Esophagus squamous epithelium (tissue), 5 donors: ENCODE data around the gene NNMT. TPM values are rescaled to one million over a fixed set of nuclear protein-coding genes. Genes with fewer than 3 reads are reported as not detected.

Experiments used
- DNase-seq: peaks from one replicate; lab custom pipeline; 2025; lab: John Stamatoyannopoulos, UW
- H3K27ac ChIP-seq, 4 donors: fragments of 200-600 bp; sonication (generic); one replicate each; pipeline ENCODE4 v1.5.1; 2016 to 2019; ENCODE audit warnings: mild to moderate bottlenecking in 1 of 4
- H3K27me3 ChIP-seq, 4 donors: fragments of 200-600 bp; sonication (generic); 1 replicate in 3 of 4; 2 replicates in 1 of 4; pipeline versions ENCODE4 v1.5.1 to v1.6.0; 2017 to 2021; ENCODE audit warnings: antibody characterized with exemption in 1 of 4
- H3K36me3 ChIP-seq, 3 donors: fragments of 200-600 bp; sonication (generic); one replicate each; pipeline ENCODE4 v1.5.1; 2016 to 2019
- H3K4me1 ChIP-seq, 3 donors: fragments of 200-600 bp; sonication (generic); one replicate each; pipeline ENCODE4 v1.5.1; 2017 to 2019
- H3K4me3 ChIP-seq, 4 donors: fragments of 200-600 bp; sonication (generic); 1 replicate in 3 of 4; 2 replicates in 1 of 4; pipeline ENCODE4 v1.5.1; 2016 to 2019; ENCODE audit warnings: mild to moderate bottlenecking in 2 of 4, moderate library complexity in 1 of 4
- H3K9me3 ChIP-seq, 3 donors: fragments of 200-600 bp; sonication (generic); one replicate each; pipeline ENCODE4 v1.5.1; 2016 to 2019
- CTCF ChIP-seq, 6 experiments: fragments of 450-650 bp in 4 of 6; fragments of 200-600 bp in 2 of 6; sonication (generic) in 2 of 6; IDR thresholded peaks; one replicate each; pipeline ENCODE4 v1.5.1; 2016 to 2019; ENCODE audit warnings: antibody characterized with exemption in 6 of 6, mild to moderate bottlenecking in 4 of 6, moderate library complexity in 4 of 6
- POLR2A ChIP-seq, 4 donors: fragments of 450-650 bp; IDR thresholded peaks; one replicate each; pipeline ENCODE4 v1.6.1; 2017; ENCODE audit warnings: antibody characterized with exemption in 4 of 4, mild to moderate bottlenecking in 4 of 4, moderate library complexity in 3 of 4
- WGBS, 2 donors: methylation state at CpG; one replicate each; pipeline ENCODE4 v1.1.5; 2018; 5-methylcytosine and 5-hydroxymethylcytosine counted together
- intact Hi-C: fragments of 100-400 bp; cut with DNase I; formaldehyde crosslinking; loops from one replicate; pipeline ENCODE4 v1.15.0; 2022
- total RNA-seq, 4 donors: library from RNA; depleted of rRNA; stranded (reverse); fragments of >200 nt; gene quantifications; one replicate each; pipeline ENCODE4 v1.1.0, GENCODE V29; 2016
- donor health status: DM: yes; HTN: yes; CAD: no.

The NNMT gene
- total RNA-seq, 4 donors from 2014 or later = 4.1 to 142 (median 56.8) TPM

DNA sequence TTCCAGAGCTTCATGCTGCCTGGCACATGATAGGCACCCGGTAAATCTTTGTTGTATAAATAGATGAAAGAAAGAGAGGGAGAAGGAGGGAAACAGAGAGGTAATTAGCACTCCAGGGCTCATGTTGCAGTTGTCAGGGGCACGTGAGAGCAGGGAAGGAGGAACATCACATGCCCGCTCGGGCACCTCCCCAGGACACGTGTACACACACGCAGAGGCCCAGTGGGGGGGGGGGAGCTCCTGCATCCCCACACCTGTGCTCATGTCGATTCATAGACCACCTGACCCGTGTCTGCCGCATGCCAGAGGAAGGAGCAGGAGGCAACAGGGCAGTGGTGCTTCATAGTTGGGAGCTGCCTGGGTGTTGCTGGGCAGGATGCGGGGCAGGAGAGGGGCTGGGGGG lies 37.1 kb upstream of the NNMT start:
- DNase-seq = no peak
- H3K27me3 ChIP-seq = peaks cover 0 to 3% (median 0%) of the 10 kb centered on the region in 4 donors
- peaks cover 0 to 18% (median 0%) of the 10 kb centered on the region in 3 donors for H3K36me3 ChIP-seq
- peak overlapping the region in 2 of 4 donors; percentile 20 to 38 for H3K4me3 ChIP-seq
- H3K27ac ChIP-seq = peak overlapping the region; percentile 46 to 88 (median 72)
- peaks cover 17 to 57% (median 41%) of the 10 kb centered on the region in 3 donors for H3K4me1 ChIP-seq
- 22 to 34% methylated on average over 8 to 9 of the region's 10 CpGs for WGBS, 2 donors
- no peaks in the 10 kb centered on the region for H3K9me3 ChIP-seq
- intact Hi-C loops = loop anchor here (5.0 kb wide), 1 partner anchor 362 kb away; no protein-coding TSS in a partner anchor
- no peak for TF ChIP-seq CTCF (IDR thresholded peaks at IDR 0.05)
- TF ChIP-seq POLR2A (IDR thresholded peaks at IDR 0.05) = no peak

- peaks cover 17 to 57% (median 41%) of the 10 kb centered on the region in 3 donors for H3K4me1 ChIP-seq
- no peak for DNase-seq
- peak overlapping the region in 2 of 4 donors; percentile 20 to 38 for H3K4me3 ChIP-seq
- TF ChIP-seq POLR2A (IDR thresholded peaks at IDR 0.05) = no peak
- no peak for TF ChIP-seq CTCF (IDR thresholded peaks at IDR 0.05)
- peaks cover 0 to 3% (median 0%) of the 10 kb centered on the region in 4 donors for H3K27me3 ChIP-seq
- H3K9me3 ChIP-seq = no peaks in the 10 kb centered on the region
- intact Hi-C loops = loop anchor here (5.0 kb wide), 1 partner anchor 362 kb away; no protein-coding TSS in a partner anchor
- peak overlapping the region; percentile 46 to 88 (median 72) for H3K27ac ChIP-seq
- peaks cover 0 to 13% (median 0%) of the 10 kb centered on the region in 3 donors for H3K36me3 ChIP-seq
- 71 to 74% methylated on average over 9 to 12 of the region's 12 CpGs for WGBS, 2 donors
Observed at GRCh38 chr11:114259551-114259983, 36.6 kb upstream of the NNMT start.

DNA sequence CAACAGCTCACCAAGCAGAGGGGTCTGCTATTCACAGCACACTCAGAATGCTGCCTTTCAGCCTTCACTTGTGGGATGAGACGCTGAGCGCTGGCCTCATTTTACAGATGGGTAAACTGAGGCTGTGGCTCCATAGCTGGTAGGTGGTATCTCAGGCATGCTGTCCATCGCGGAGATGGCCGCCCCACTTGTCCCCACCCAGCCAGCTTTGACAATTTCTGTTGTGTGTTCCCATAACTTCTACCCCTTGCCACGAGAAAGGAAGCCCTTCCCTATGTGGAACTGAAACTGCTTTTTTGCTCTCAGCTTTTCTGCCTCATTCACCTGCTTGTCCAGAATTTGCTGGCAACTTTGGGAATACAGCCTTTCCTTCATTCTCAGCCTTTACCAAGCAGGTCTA lies 36.1 kb upstream of the NNMT start:
- Histone ChIP-seq H3K4me1 (peaks cover 17 to 57% (median 41%) of the 10 kb centered on the region in 3 donors), H3K27ac (peak overlapping the region in 3 of 4 donors; percentile 71 to 88 (median 74)), H3K36me3 (peaks cover 0 to 12% (median 0%) of the 10 kb centered on the region in 3 donors), H3K4me3 (peak overlapping the region in 2 of 4 donors; percentile 20 to 38), H3K9me3 (no peaks in the 10 kb centered on the region), H3K27me3 (peaks cover 0 to 3% (median 0%) of the 10 kb centered on the region in 4 donors)
- intact Hi-C loops = loop anchor here (5.0 to 10.0 kb wide), 2 partner anchors 228 to 265 kb away; no protein-coding TSS in a partner anchor
- no peak for DNase-seq
- TF ChIP-seq CTCF (IDR thresholded peaks at IDR 0.05) (no peak), POLR2A (IDR thresholded peaks at IDR 0.05) (no peak)
- WGBS, 2 donors = 87 to 89% methylated on average over 6 of the region's 6 CpGs

- Histone ChIP-seq H3K9me3 (no peaks in the 10 kb centered on the region), H3K27me3 (peaks cover 0 to 3% (median 0%) of the 10 kb centered on the region in 4 donors), H3K36me3 (peaks cover 0 to 12% (median 0%) of the 10 kb centered on the region in 3 donors), H3K27ac (peak overlapping the region in 3 of 4 donors; percentile 71 to 88 (median 74)), H3K4me1 (peaks cover 17 to 57% (median 41%) of the 10 kb centered on the region in 3 donors), H3K4me3 (peak overlapping the region in 2 of 4 donors; percentile 6 to 38)
- intact Hi-C loops = loop anchor here (5.0 to 10.0 kb wide), 2 partner anchors 228 to 266 kb away; no protein-coding TSS in a partner anchor
- WGBS, 2 donors = 72 to 89% methylated on average over 1 to 4 of the region's 9 CpGs
- TF ChIP-seq CTCF (IDR thresholded peaks at IDR 0.05) (no peak), POLR2A (IDR thresholded peaks at IDR 0.05) (no peak)
- DNase-seq = no peak
Observed at GRCh38 chr11:114260483-114260882, 35.7 kb upstream of the NNMT start.

DNA sequence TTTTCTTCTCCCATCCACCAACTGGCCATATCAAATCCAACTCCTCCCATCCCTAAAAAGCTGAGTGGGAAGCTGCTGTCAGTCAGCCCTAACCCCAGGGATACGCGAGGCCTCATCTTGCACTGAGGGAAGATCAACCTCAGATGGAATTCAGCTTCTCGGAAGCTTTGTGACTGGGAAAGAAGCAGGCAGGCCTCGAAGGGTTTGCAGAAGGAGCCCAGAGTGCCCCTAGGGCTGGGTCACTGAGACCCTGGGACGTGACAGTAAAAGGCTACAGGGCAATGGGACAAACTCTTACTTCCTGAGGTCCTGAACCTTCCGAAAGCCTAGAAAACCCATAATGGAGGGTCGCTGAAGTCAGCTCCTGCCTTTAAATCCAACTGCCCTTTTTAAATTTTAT lies 34.4 kb upstream of the NNMT start:
- Histone ChIP-seq H3K27ac (peak overlapping the region in 1 of 4 donors; percentile 50), H3K27me3 (peaks cover 0 to 3% (median 0%) of the 10 kb centered on the region in 4 donors), H3K4me1 (peaks cover 17 to 47% (median 35%) of the 10 kb centered on the region in 3 donors), H3K4me3 (no peak overlapping the region), H3K36me3 (peaks cover 0 to 4% (median 0%) of the 10 kb centered on the region in 3 donors), H3K9me3 (no peaks in the 10 kb centered on the region)
- no peak for DNase-seq
- intact Hi-C loops = loop anchor here (5.0 to 10.0 kb wide), 2 partner anchors 229 to 267 kb away; no protein-coding TSS in a partner anchor
- 66 to 86% methylated on average over 7 of the region's 7 CpGs for WGBS, 2 donors
- TF ChIP-seq POLR2A (IDR thresholded peaks at IDR 0.05) = no peak
- no peak for TF ChIP-seq CTCF (IDR thresholded peaks at IDR 0.05)
